IMR-90 (cell line): Measurements from ENCODE around the gene RASGRF2. TPM values are rescaled to one million over a fixed set of nuclear protein-coding genes. Genes with fewer than 3 reads are reported as not detected.

ENCODE experiments used
- ATAC-seq: fragments of 200-7000 bp; cut with Tn5 transposase; 2 replicates; pipeline ENCODE4 v1.9.1; 2020; ENCODE audit warnings: low read depth, mild to moderate bottlenecking, moderate library complexity
- BruUV-seq: library from RNA; stranded (reverse); fragments of 400-500 nt; replicated peaks from 2 replicates; lab custom pipeline; 2021; lab: Mats Ljungman, UMichigan
- CTCF ChIA-PET: fragments of 300-600 bp; formaldehyde crosslinking; extraction: SDS; loops from one replicate; lab custom pipeline; 2021; ENCODE audit warnings: antibody characterized with exemption; lab: Yijun Ruan, JAX
- POLR2A ChIA-PET: fragments of 300-600 bp; sonication (Branson Sonifier 250); formaldehyde crosslinking; loops from one replicate; lab custom pipeline; 2022; ENCODE audit warnings: antibody characterized with exemption; ENCODE audit not compliant: unreplicated experiment; lab: Charles Lee
- DNase-seq: peaks from one replicate; pipeline ENCODE4 v3.0.0; 2013
- H2AFZ ChIP-seq: replicated peaks from 2 replicates; pipeline ENCODE3; 2013; ENCODE audit warnings: low read length, mild to moderate bottlenecking; ENCODE audit not compliant: poor library complexity
- H2AK5ac ChIP-seq: 2 replicates; pipeline ENCODE4 v1.6.1; 2013; ENCODE audit warnings: low read depth, low read length, inconsistent platforms
- H2AK9ac ChIP-seq: replicated peaks from 2 replicates; pipeline ENCODE3; 2013; ENCODE audit warnings: mild to moderate bottlenecking, low read depth, low read length, moderate library complexity; ENCODE audit not compliant: poor library complexity
- H2BK120ac ChIP-seq: 2 replicates; pipeline ENCODE4 v1.6.1; 2013; ENCODE audit warnings: low read depth, low read length, inconsistent platforms
- H2BK15ac ChIP-seq: 3 replicates; pipeline ENCODE4 v1.6.1; 2013; ENCODE audit warnings: low read depth, low read length, inconsistent platforms
- H2BK20ac ChIP-seq: 2 replicates; pipeline ENCODE4 v1.6.1; 2013; ENCODE audit warnings: low read depth, mild to moderate bottlenecking, inconsistent platforms, low read length, moderate library complexity
- H2BK5ac ChIP-seq: 2 replicates; pipeline ENCODE4 v1.6.1; 2013; ENCODE audit warnings: mild to moderate bottlenecking, low read depth, low read length, inconsistent platforms; ENCODE audit not compliant: poor library complexity, severe bottlenecking
- H3K14ac ChIP-seq: replicated peaks from 2 replicates; pipeline ENCODE4 v1.6.1; 2013; ENCODE audit warnings: low read depth, low read length, inconsistent platforms
- H3K18ac ChIP-seq: 2 replicates; pipeline ENCODE4 v1.6.1; 2013; ENCODE audit warnings: low read depth, low read length, control low read depth
- H3K23ac ChIP-seq: 2 replicates; pipeline ENCODE4 v1.6.1; 2013; ENCODE audit warnings: low read depth, low read length, inconsistent platforms
- H3K27ac ChIP-seq: 2 replicates; pipeline ENCODE4 v1.5.1; 2013; ENCODE audit warnings: mild to moderate bottlenecking, control low read depth, low read length; ENCODE audit not compliant: insufficient read depth
- H3K27me3 ChIP-seq: 2 replicates; pipeline ENCODE4 v1.6.1; 2013; ENCODE audit warnings: low read length; ENCODE audit not compliant: control insufficient read depth, insufficient read depth
- H3K36me3 ChIP-seq: 2 replicates; pipeline ENCODE4 v1.6.1; 2013; ENCODE audit warnings: low read length, mixed read lengths; ENCODE audit not compliant: control insufficient read depth, insufficient read depth
- H3K4ac ChIP-seq: 2 replicates; pipeline ENCODE4 v1.6.1; 2013; ENCODE audit warnings: low read depth, low read length, inconsistent platforms
- H3K4me1 ChIP-seq: 2 replicates; pipeline ENCODE4 v1.6.1; 2013; ENCODE audit warnings: low read length, mixed read lengths; ENCODE audit not compliant: control insufficient read depth, insufficient read depth
- H3K4me2 ChIP-seq: 2 replicates; pipeline ENCODE4 v1.6.1; 2013; ENCODE audit warnings: low read depth, mild to moderate bottlenecking, control low read depth, low read length, moderate library complexity
- H3K4me3 ChIP-seq: 2 replicates; pipeline ENCODE4 v1.5.1; 2013; ENCODE audit warnings: low read depth, mild to moderate bottlenecking, control low read depth, low read length, moderate library complexity; ENCODE audit not compliant: insufficient read depth
- H3K56ac ChIP-seq: 2 replicates; pipeline ENCODE4 v1.6.1; 2013; ENCODE audit warnings: low read length, inconsistent platforms; ENCODE audit not compliant: insufficient read depth; ENCODE audit errors: extremely low read depth
- H3K79me1 ChIP-seq, 2 experiments: 2 replicates each; pipeline ENCODE4 v1.6.1; 2013; ENCODE audit warnings: low read length in 2 of 2, inconsistent platforms in 1 of 2, low read depth in 1 of 2
- H3K9ac ChIP-seq: 2 replicates; pipeline ENCODE4 v1.6.1; 2013; ENCODE audit warnings: low read depth, low read length, control low read depth
- H3K9me1 ChIP-seq: 2 replicates; pipeline ENCODE4 v1.6.1; 2013; ENCODE audit warnings: low read length, inconsistent platforms; ENCODE audit not compliant: insufficient read depth
- H3K9me3 ChIP-seq: 2 replicates; pipeline ENCODE4 v1.6.1; 2013; ENCODE audit warnings: low read length; ENCODE audit not compliant: control insufficient read depth, insufficient read depth
- H4K20me1 ChIP-seq: 2 replicates; pipeline ENCODE4 v1.6.1; 2013; ENCODE audit warnings: low read length, inconsistent platforms; ENCODE audit not compliant: insufficient read depth
- H4K5ac ChIP-seq: 2 replicates; pipeline ENCODE4 v1.6.1; 2013; ENCODE audit warnings: mild to moderate bottlenecking, low read depth, low read length, control low read depth
- H4K8ac ChIP-seq, 2 experiments: 2 replicates each; pipeline ENCODE4 v1.6.1; 2013; ENCODE audit warnings: low read depth in 2 of 2, low read length in 2 of 2, control low read depth in 1 of 2, inconsistent platforms in 1 of 2
- H4K91ac ChIP-seq: 2 replicates; pipeline ENCODE4 v1.6.1; 2013; ENCODE audit warnings: low read depth, low read length, inconsistent platforms; ENCODE audit not compliant: insufficient read depth
- BHLHE40 ChIP-seq: fragments of 150-350 bp; IDR thresholded peaks from 2 replicates; pipeline ENCODE4 v1.6.1; 2016; ENCODE audit warnings: mild to moderate bottlenecking, low read depth, low read length
- CEBPB ChIP-seq: IDR thresholded peaks from 2 replicates; pipeline ENCODE4 v1.6.1; 2012; ENCODE audit warnings: low read depth, low read length, improper control_type of control experiment
- CHD1 ChIP-seq: IDR thresholded peaks from 2 replicates; pipeline ENCODE4 v1.6.1; 2012; ENCODE audit warnings: low read depth, low read length, improper control_type of control experiment
- CTCF ChIP-seq: conservative IDR thresholded peaks from 2 replicates; pipeline ENCODE4 v1.5.1; 2012; ENCODE audit warnings: mild to moderate bottlenecking, low read depth, low read length, improper control_type of control experiment
- ELK1 ChIP-seq: fragments of 150-350 bp; IDR thresholded peaks from 2 replicates; pipeline ENCODE4 v1.6.1; 2016; ENCODE audit warnings: low read depth, mild to moderate bottlenecking, low read length, moderate library complexity, borderline replicate concordance
- MAFK ChIP-seq: IDR thresholded peaks from 2 replicates; pipeline ENCODE4 v1.6.1; 2012; ENCODE audit warnings: low read depth, low read length, improper control_type of control experiment
- MAZ ChIP-seq: IDR thresholded peaks from 2 replicates; pipeline ENCODE4 v1.6.1; 2012; ENCODE audit warnings: low read depth, mild to moderate bottlenecking, low read length, improper control_type of control experiment, moderate library complexity, borderline replicate concordance
- NFE2L2 ChIP-seq: fragments of 150-350 bp; IDR thresholded peaks from 2 replicates; pipeline ENCODE4 v1.6.1; 2016; ENCODE audit warnings: low read depth, mild to moderate bottlenecking, low read length
- POLR2A ChIP-seq: IDR thresholded peaks from 2 replicates; pipeline ENCODE4 v1.6.1; 2012; ENCODE audit warnings: mild to moderate bottlenecking, low read depth, low read length
- RAD21 ChIP-seq: IDR thresholded peaks from 2 replicates; pipeline ENCODE4 v1.6.1; 2012; ENCODE audit warnings: low read length, improper control_type of control experiment
- RCOR1 ChIP-seq: IDR thresholded peaks from 2 replicates; pipeline ENCODE4 v1.6.1; 2012; ENCODE audit warnings: mild to moderate bottlenecking, low read length, improper control_type of control experiment; ENCODE audit not compliant: insufficient replicate concordance
- SMC3 ChIP-seq: fragments of 150-350 bp; IDR thresholded peaks from 2 replicates; pipeline ENCODE4 v1.6.1; 2016; ENCODE audit warnings: low read depth, mild to moderate bottlenecking, antibody characterized with exemption, low read length, moderate library complexity
- WGBS, 2 experiments: methylation state at CpG; one replicate each; pipeline versions ENCODE4 v1.1.5 to v1.1.7; 2013; ENCODE audit warnings: missing lambda C conversion rate in 2 of 2; ENCODE audit not compliant: insufficient read length in 1 of 2; ENCODE audit errors: extremely low coverage in 2 of 2; 5-methylcytosine and 5-hydroxymethylcytosine counted together
- dilution Hi-C: fragments of 300-500 bp; cut with HindIII; formaldehyde crosslinking; loops from one replicate; pipeline ENCODE4 v1.14.3; 2018; ENCODE audit warnings: low sequenced_read_pairs; ENCODE audit not compliant: unreplicated experiment
- in situ Hi-C: fragments of 300-500 bp; cut with MboI; formaldehyde crosslinking; loops from 3 replicates; pipeline ENCODE4 v1.14.3; 2019; ENCODE audit warnings: low sequenced_read_pairs, inconsistent platforms, mixed read lengths
- intact Hi-C: fragments of 100-400 bp; cut with micrococcal nuclease; formaldehyde crosslinking; loops from 2 replicates; pipeline ENCODE4 v1.10.0; 2022
- polyA plus RNA-seq, 3 experiments: library from polyadenylated mRNA; depleted of rRNA; stranded (reverse); fragments of >200 nt; gene quantifications; 2 replicates each; pipeline ENCODE4 v1.2.3, GENCODE V29; 2012; ENCODE audit warnings: low replicate concordance in 1 of 3
- total RNA-seq: library from RNA; depleted of rRNA; stranded (reverse); fragments of >200 nt; gene quantifications from 2 replicates; pipeline ENCODE4 v1.2.3, GENCODE V29; 2012

RASGRF2 gene
- total and polyA plus RNA-seq, 2 of the 4 experiments (the other 2 are of a cell fraction), result 2.9 to 5.0 TPM

GRCh38 chr5:80962630-80963520, 2.7 kb downstream of the RASGRF2 start:
- no peak for DNase-seq
- Histone ChIP-seq H3K4me2 (peak overlapping the region; percentile 98), H3K4me3 (no peak overlapping the region)

More at GRCh38 chr5:80962630-80963520, 2.7 kb downstream of the RASGRF2 start:
- H3K9me3 ChIP-seq, result no peaks in the 10 kb centered on the region
- peak overlapping the region; percentile 21 for H2BK15ac ChIP-seq
- peak overlapping the region; percentile 75 for H2BK120ac ChIP-seq
- H4K20me1 ChIP-seq, result no peaks in the 10 kb centered on the region
- H2AK5ac ChIP-seq, result peak overlapping the region; percentile 68
- H3K27me3 ChIP-seq, result no peaks in the 10 kb centered on the region
- CTCF ChIA-PET, result interaction anchor here (0.7 to 1.1 kb wide), 3 partner anchors 145 to 251 kb away, joined by 3 to 5 read pairs (median 3); no protein-coding TSS in a partner anchor
- no CpG with 5 or more reads among the region's 2 CpGs for WGBS, 2 experiments
- peak overlapping the region; percentile 55; the same call in 1 of the 2 replicates for H3K18ac ChIP-seq
- peak overlapping the region; percentile 53 for H3K27ac ChIP-seq
- peaks cover 7% of the 10 kb centered on the region for H3K9me1 ChIP-seq
- POLR2A ChIA-PET, result interaction anchor here (0.5 kb wide), 1 partner anchor 56 kb away, joined by 3 read pairs; no protein-coding TSS in a partner anchor
- H3K56ac ChIP-seq, result peak overlapping the region; percentile 23
- H3K79me1 ChIP-seq, result peaks cover 4 to 28% of the 10 kb centered on the region in 2 experiments
- intact Hi-C loops (loop anchor here (1.0 to 10.0 kb wide), 4 partner anchors 104 to 332 kb away; no protein-coding TSS in a partner anchor), in situ Hi-C loops (no loop called here), dilution Hi-C loops (no loop called here)
- TF ChIP-seq ELK1 (no peak), SMC3 (no peak), CEBPB (no peak), RCOR1 (no peak), NFE2L2 (no peak), MAFK (no peak), CTCF (no peak), CHD1 (no peak), RAD21 (no peak), POLR2A (no peak), MAZ (no peak), BHLHE40 (no peak)
- peak overlapping the region; percentile 31; the same call in 1 of the 2 replicates for H3K9ac ChIP-seq
- H4K91ac ChIP-seq, result peak overlapping the region; percentile 57
- H3K4ac ChIP-seq, result peak overlapping the region; percentile 82
- no peak for ATAC-seq
- no peaks in the 10 kb centered on the region for H3K36me3 ChIP-seq
- H2AK9ac ChIP-seq, result peak overlapping the region; percentile 0
- H3K4me1 ChIP-seq, result peaks cover 7% of the 10 kb centered on the region
- peak overlapping the region; percentile 78 for H4K5ac ChIP-seq
- no TSS peak for BruUV-seq
- peak overlapping the region; percentile 33 to 61 for H4K8ac ChIP-seq
- H2BK20ac ChIP-seq, result peak overlapping the region; percentile 86
- H2BK5ac ChIP-seq, result peak overlapping the region; percentile 88
- H3K23ac ChIP-seq, result peak overlapping the region; percentile 90
- H3K14ac ChIP-seq, result peak overlapping the region; percentile 83
- no peak overlapping the region for H2AFZ ChIP-seq
